PC-9 (cell line): ENCODE results near the gene RBMS3.

Source experiments
- CTCF ChIP-seq: fragments of 200-600 bp; sonication (generic); conservative IDR thresholded peaks from 2 replicates; pipeline ENCODE4 v1.6.1; 2017; ENCODE audit warnings: mixed run types, antibody characterized with exemption, mild to moderate bottlenecking, moderate library complexity
- EZH2 ChIP-seq: fragments of 200-600 bp; sonication (generic); IDR thresholded peaks from 2 replicates; pipeline ENCODE4 v1.8.0; 2017; ENCODE audit warnings: antibody characterized with exemption, low read depth

GRCh38 chr3:30044515-30044914 lies 763.6 kb downstream of the RBMS3 start:
- no peak for TF ChIP-seq CTCF
- TF ChIP-seq EZH2: no peak
